Measurements from ENCODE around the gene RUNDC3A. TPM values are rescaled to one million over a fixed set of nuclear protein-coding genes. Genes with fewer than 3 reads are reported as not detected.

RUNDC3A gene
- total and polyA plus RNA-seq, 2 of the 13 experiments (the other 11 are each of a cell fraction or from before 2014, with no cell fraction given) = 0.25 TPM; not detected in 1

GRCh38 chr17:44345454-44346026 is 37.1 kb downstream of the RUNDC3A start (continued):
- TF ChIP-seq TOPORS (CRISPR knock-in tag; IDR thresholded peaks at IDR 0.05) (no peak; the same call in 1 of the 2 replicates), MTF1 (CRISPR knock-in tag; IDR thresholded peaks at IDR 0.05) (no peak), ZNF563 (CRISPR knock-in tag; IDR thresholded peaks at IDR 0.05) (peak; percentile 80), PAX8 (CRISPR knock-in tag; IDR thresholded peaks at IDR 0.05; ENCODE audit: borderline replicate concordance) (0 out of 2 replicates have a peak, but pooled peaks have one; percentile 38), ZNF83 (CRISPR knock-in tag; IDR thresholded peaks at IDR 0.05; ENCODE audit: borderline replicate concordance) (0 out of 2 replicates have a peak, but pooled peaks have one; percentile 63), ETV5 (CRISPR knock-in tag; IDR thresholded peaks at IDR 0.05; ENCODE audit: borderline replicate concordance) (peak; percentile 20; the same call in 1 of the 2 replicates), HMGXB4 (CRISPR knock-in tag; IDR thresholded peaks at IDR 0.05; ENCODE audit: borderline replicate concordance in 1 of 2, low read depth in 1 of 2) (peak; percentile 87 to 93), ZNF709 (CRISPR knock-in tag; IDR thresholded peaks at IDR 0.05) (0 out of 2 replicates have a peak, but pooled peaks have one; percentile 38), ZNF788 (CRISPR knock-in tag; IDR thresholded peaks at IDR 0.05; ENCODE audit: borderline replicate concordance) (no peak), FOSL2 (CRISPR knock-in tag; IDR thresholded peaks at IDR 0.05) (no peak), REPIN1 (CRISPR knock-in tag; IDR thresholded peaks at IDR 0.05; ENCODE audit: borderline replicate concordance, low read depth) (peak; percentile 49; the same call in 1 of the 2 replicates), SP2 (CRISPR knock-in tag; IDR thresholded peaks at IDR 0.05) (no peak), ZNF609 (CRISPR knock-in tag; IDR thresholded peaks at IDR 0.05; ENCODE audit: borderline replicate concordance) (0 out of 2 replicates have a peak, but pooled peaks have one; percentile 25), ZNF703 (CRISPR knock-in tag; IDR thresholded peaks at IDR 0.05; ENCODE audit: borderline replicate concordance) (no peak), ZBTB20 (CRISPR knock-in tag; IDR thresholded peaks at IDR 0.05; ENCODE audit: borderline replicate concordance, low read depth) (peak; percentile 15; the same call in 1 of the 2 replicates), MXD1 (CRISPR knock-in tag; IDR thresholded peaks at IDR 0.05) (no peak), KMT2A (CRISPR knock-in tag; IDR thresholded peaks at IDR 0.05) (peak; percentile 17; the same call in 1 of the 2 replicates), ELF3 (CRISPR knock-in tag; IDR thresholded peaks at IDR 0.05) (peak; percentile 63), SP5 (CRISPR knock-in tag; IDR thresholded peaks at IDR 0.05; ENCODE audit: borderline replicate concordance, low read depth) (0 out of 2 replicates have a peak, but pooled peaks have one; percentile 23), HES4 (CRISPR knock-in tag; IDR thresholded peaks at IDR 0.05; ENCODE audit: borderline replicate concordance) (peak; percentile 51; the same call in 1 of the 2 replicates)
